Testis (tissue), 2 donors: ENCODE results near the gene FAM24A.

Source experiments
- CTCF ChIP-seq, 3 experiments: fragments of 450-650 bp in 2 of 3; fragments of 200-600 bp in 1 of 3; sonication (generic) in 1 of 3; IDR thresholded peaks; one replicate each; pipeline ENCODE4 v1.5.1; 2016 to 2019; ENCODE audit warnings: antibody characterized with exemption in 3 of 3, mild to moderate bottlenecking in 2 of 3, moderate library complexity in 1 of 3
- POLR2A ChIP-seq: fragments of 450-650 bp; IDR thresholded peaks from one replicate; pipeline ENCODE4 v1.6.1; 2017; ENCODE audit warnings: antibody characterized with exemption, mild to moderate bottlenecking, moderate library complexity

GRCh38 chr10:122878799-122879338 lies 31.5 kb upstream of the FAM24A start:
- TF ChIP-seq CTCF (IDR thresholded peaks at IDR 0.05) (no peak), POLR2A (no peak)
